ENCODE measurements around the gene ATOX1. TPM values are rescaled to one million over a fixed set of nuclear protein-coding genes. Genes with fewer than 3 reads are reported as not detected.
"Not testable (repeated sequence)": the region's sequence is repeated elsewhere in the genome, so short reads cannot be mapped to it uniquely, and the experiment has no call there.

The ATOX1 gene
- total RNA-seq, 1 experiment from 2014 or later = 39.4 TPM

- in situ Hi-C loops (cut with HindIII; ENCODE audit: low pct_unique_long_range_greater_than_20kb, low sequenced_read_pairs) = no loop called here
- DNase-seq (ENCODE audit: low read depth) = peak; percentile 73
These were observed 18.0 kb downstream of the ATOX1 start for GRCh38 chr5:151740336-151740942.

GRCh38 chr5:151739939-151740335 is 18.5 kb downstream of the ATOX1 start:
- in situ Hi-C loops (cut with HindIII; ENCODE audit: low pct_unique_long_range_greater_than_20kb, low sequenced_read_pairs) = no loop called here
- no peak for DNase-seq (ENCODE audit: low read depth)

- DNase-seq (ENCODE audit: low read depth) = no peak
- in situ Hi-C loops (cut with HindIII; ENCODE audit: low pct_unique_long_range_greater_than_20kb, low sequenced_read_pairs) = no loop called here
These were observed 19.0 kb downstream of the ATOX1 start for GRCh38 chr5:151739395-151739794.

GRCh38 chr5:151738125-151738848 is 20.1 kb downstream of the ATOX1 start:
- no peak for DNase-seq (ENCODE audit: low read depth)
- in situ Hi-C loops (cut with HindIII; ENCODE audit: low pct_unique_long_range_greater_than_20kb, low sequenced_read_pairs) = no loop called here

- no peak for DNase-seq (ENCODE audit: low read depth)
- in situ Hi-C loops (cut with HindIII; ENCODE audit: low pct_unique_long_range_greater_than_20kb, low sequenced_read_pairs) = no loop called here
These were observed 21.0 kb downstream of the ATOX1 start for GRCh38 chr5:151737431-151737830.

- in situ Hi-C loops (cut with HindIII; ENCODE audit: low pct_unique_long_range_greater_than_20kb, low sequenced_read_pairs) = no loop called here
- no peak for DNase-seq (ENCODE audit: low read depth)
These were observed 22.8 kb downstream of the ATOX1 start for GRCh38 chr5:151735646-151736045.

- no peak for DNase-seq (ENCODE audit: low read depth)
- in situ Hi-C loops (cut with HindIII; ENCODE audit: low pct_unique_long_range_greater_than_20kb, low sequenced_read_pairs) = no loop called here
These were observed 24.4 kb downstream of the ATOX1 start for GRCh38 chr5:151734064-151734408.

GRCh38 chr5:151733358-151734063 is 24.9 kb downstream of the ATOX1 start:
- in situ Hi-C loops (cut with HindIII; ENCODE audit: low pct_unique_long_range_greater_than_20kb, low sequenced_read_pairs) = no loop called here
- no peak for DNase-seq (ENCODE audit: low read depth)

GRCh38 chr5:151730381-151730780 is 28.1 kb downstream of the ATOX1 start:
- in situ Hi-C loops (cut with HindIII; ENCODE audit: low pct_unique_long_range_greater_than_20kb, low sequenced_read_pairs) = no loop called here
- DNase-seq (ENCODE audit: low read depth) = no peak

GRCh38 chr5:151729597-151729996 is 28.8 kb downstream of the ATOX1 start:
- in situ Hi-C loops (cut with HindIII; ENCODE audit: low pct_unique_long_range_greater_than_20kb, low sequenced_read_pairs); DNase-seq (ENCODE audit: low read depth): not testable (repeated sequence)

GRCh38 chr5:151724360-151724759 is 34.1 kb downstream of the ATOX1 start:
- in situ Hi-C loops (cut with HindIII; ENCODE audit: low pct_unique_long_range_greater_than_20kb, low sequenced_read_pairs) = no loop called here
- no peak for DNase-seq (ENCODE audit: low read depth)

- no peak for DNase-seq (ENCODE audit: low read depth)
- in situ Hi-C loops (cut with HindIII; ENCODE audit: low pct_unique_long_range_greater_than_20kb, low sequenced_read_pairs) = no loop called here
These were observed 35.9 kb downstream of the ATOX1 start for GRCh38 chr5:151722546-151722945.

- no peak for DNase-seq (ENCODE audit: low read depth)
- in situ Hi-C loops (cut with HindIII; ENCODE audit: low pct_unique_long_range_greater_than_20kb, low sequenced_read_pairs) = no loop called here
These were observed 36.5 kb downstream of the ATOX1 start for GRCh38 chr5:151721812-151722391.

GRCh38 chr5:151721087-151721646 is 37.3 kb downstream of the ATOX1 start:
- in situ Hi-C loops (cut with HindIII; ENCODE audit: low pct_unique_long_range_greater_than_20kb, low sequenced_read_pairs) = no loop called here
- DNase-seq (ENCODE audit: low read depth) = no peak

GRCh38 chr5:151720215-151720614 is 38.2 kb downstream of the ATOX1 start:
- in situ Hi-C loops (cut with HindIII; ENCODE audit: low pct_unique_long_range_greater_than_20kb, low sequenced_read_pairs) = no loop called here
- DNase-seq (ENCODE audit: low read depth) = no peak

- in situ Hi-C loops (cut with HindIII; ENCODE audit: low pct_unique_long_range_greater_than_20kb, low sequenced_read_pairs) = no loop called here
- no peak for DNase-seq (ENCODE audit: low read depth)
These were observed 39.0 kb downstream of the ATOX1 start for GRCh38 chr5:151719228-151720000.

GRCh38 chr5:151718646-151719045 is 39.8 kb downstream of the ATOX1 start:
- DNase-seq (ENCODE audit: low read depth) = no peak
- in situ Hi-C loops (cut with HindIII; ENCODE audit: low pct_unique_long_range_greater_than_20kb, low sequenced_read_pairs) = no loop called here

GRCh38 chr5:151718153-151718552 is 40.3 kb downstream of the ATOX1 start:
- no peak for DNase-seq (ENCODE audit: low read depth)
- in situ Hi-C loops (cut with HindIII; ENCODE audit: low pct_unique_long_range_greater_than_20kb, low sequenced_read_pairs) = no loop called here

All from Caki2 (cell line).